ENCODE measurements around the gene HTR4. TPM values are rescaled to one million over a fixed set of nuclear protein-coding genes. Genes with fewer than 3 reads are reported as not detected.
"Not testable (repeated sequence)": the region's sequence is repeated elsewhere in the genome, so short reads cannot be mapped to it uniquely, and the experiment has no call there.

HTR4 gene
- total RNA-seq, 1 donor from 2014 or later, result not detected

DNA sequence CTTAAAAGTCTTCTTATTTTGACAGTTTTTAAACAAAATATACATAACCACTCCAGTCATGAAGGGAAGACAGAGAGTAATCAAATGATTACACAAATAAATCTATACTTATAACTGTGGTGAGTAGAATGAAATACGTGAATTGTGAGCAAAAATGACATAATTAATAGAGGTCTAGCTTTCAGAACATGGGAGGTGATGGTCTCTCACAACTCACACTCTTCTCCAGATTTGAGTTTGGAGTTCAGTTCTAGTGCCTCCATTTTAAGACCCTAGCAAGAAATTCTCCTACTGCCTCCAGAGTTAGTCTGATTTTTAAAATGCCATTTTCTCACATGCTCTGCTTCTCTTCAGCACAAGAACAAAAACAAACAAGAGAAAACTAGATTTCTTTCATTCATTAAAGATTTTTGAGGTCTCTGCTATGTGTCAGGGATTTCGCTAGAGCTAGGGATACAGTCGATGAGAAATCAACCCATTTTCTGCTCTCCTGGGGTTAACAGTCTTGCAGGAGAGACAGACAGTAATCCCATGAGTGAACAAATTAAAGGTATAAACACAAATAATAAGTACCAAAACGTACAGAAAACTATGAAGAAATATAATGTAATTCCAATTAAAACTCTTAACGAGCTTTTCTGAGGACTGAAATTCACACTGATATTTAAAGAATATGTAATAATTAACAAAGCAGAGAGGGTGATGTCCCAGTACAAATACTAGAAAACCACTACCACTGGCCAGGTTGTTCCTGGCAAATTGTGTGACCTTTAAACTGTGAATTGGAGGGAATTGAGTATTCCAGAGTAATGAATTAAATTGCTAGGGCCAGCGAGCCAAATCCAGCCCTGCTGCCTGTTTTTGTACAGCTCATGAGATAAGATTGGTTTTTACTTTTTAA is 27.1 kb upstream of the HTR4 start:
- DNase-seq (ENCODE audit: low spot score, unreplicated experiment), result no peak
- Mint-ChIP-seq H3K9me3 (ENCODE audit: low read depth) (no peaks in the 10 kb centered on the region), H3K4me1 (ENCODE audit: low read depth) (peaks cover 11% of the 10 kb centered on the region), H3K4me3 (ENCODE audit: low read depth) (no peak overlapping the region), H3K27me3 (peaks cover 13% of the 10 kb centered on the region), H3K36me3 (ENCODE audit: insufficient read depth) (no peaks in the 10 kb centered on the region), H3K27ac (no peak overlapping the region)
- TF ChIP-seq, protein P1, sequence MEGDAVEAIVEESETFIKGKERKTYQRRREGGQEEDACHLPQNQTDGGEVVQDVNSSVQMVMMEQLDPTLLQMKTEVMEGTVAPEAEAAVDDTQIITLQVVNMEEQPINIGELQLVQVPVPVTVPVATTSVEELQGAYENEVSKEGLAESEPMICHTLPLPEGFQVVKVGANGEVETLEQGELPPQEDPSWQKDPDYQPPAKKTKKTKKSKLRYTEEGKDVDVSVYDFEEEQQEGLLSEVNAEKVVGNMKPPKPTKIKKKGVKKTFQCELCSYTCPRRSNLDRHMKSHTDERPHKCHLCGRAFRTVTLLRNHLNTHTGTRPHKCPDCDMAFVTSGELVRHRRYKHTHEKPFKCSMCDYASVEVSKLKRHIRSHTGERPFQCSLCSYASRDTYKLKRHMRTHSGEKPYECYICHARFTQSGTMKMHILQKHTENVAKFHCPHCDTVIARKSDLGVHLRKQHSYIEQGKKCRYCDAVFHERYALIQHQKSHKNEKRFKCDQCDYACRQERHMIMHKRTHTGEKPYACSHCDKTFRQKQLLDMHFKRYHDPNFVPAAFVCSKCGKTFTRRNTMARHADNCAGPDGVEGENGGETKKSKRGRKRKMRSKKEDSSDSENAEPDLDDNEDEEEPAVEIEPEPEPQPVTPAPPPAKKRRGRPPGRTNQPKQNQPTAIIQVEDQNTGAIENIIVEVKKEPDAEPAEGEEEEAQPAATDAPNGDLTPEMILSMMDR (IDR thresholded peaks at IDR 0.05; ENCODE audit: unreplicated experiment), result no peak

- not testable (repeated sequence) for H3K27ac Mint-ChIP-seq; DNase-seq (ENCODE audit: low spot score, unreplicated experiment); H3K9me3 Mint-ChIP-seq (ENCODE audit: low read depth); H3K4me1 Mint-ChIP-seq (ENCODE audit: low read depth); H3K4me3 Mint-ChIP-seq (ENCODE audit: low read depth); H3K27me3 Mint-ChIP-seq; H3K36me3 Mint-ChIP-seq (ENCODE audit: insufficient read depth)
Measured at GRCh38 chr5:148673704-148674103, 19.4 kb upstream of the HTR4 start.

DNA sequence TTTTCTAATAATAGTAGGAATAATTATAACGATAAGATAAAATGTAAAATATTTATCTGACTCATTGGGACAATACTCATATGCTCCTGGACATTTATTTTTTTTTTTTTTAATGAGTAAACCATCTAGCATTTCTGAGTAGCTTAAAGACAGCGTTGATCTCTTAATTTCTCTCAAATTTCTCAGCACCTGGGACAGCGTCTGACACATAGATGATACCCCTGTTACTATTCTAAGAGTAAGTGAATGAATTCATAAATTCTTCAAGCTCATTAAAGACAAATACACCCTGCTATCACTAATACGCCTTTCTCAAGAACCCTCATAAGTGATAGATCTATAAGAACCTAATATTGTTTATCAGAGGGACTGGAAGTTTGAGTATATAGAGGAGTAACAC is 12.0 kb upstream of the HTR4 start:
- no peak overlapping the region for H3K4me3 Mint-ChIP-seq (ENCODE audit: low read depth)
- H3K9me3 Mint-ChIP-seq (ENCODE audit: low read depth), result no peaks in the 10 kb centered on the region
- H3K27me3 Mint-ChIP-seq, result peaks cover 15% of the 10 kb centered on the region
- H3K4me1 Mint-ChIP-seq (ENCODE audit: low read depth), result no peaks in the 10 kb centered on the region
- no peaks in the 10 kb centered on the region for H3K36me3 Mint-ChIP-seq (ENCODE audit: insufficient read depth)
- DNase-seq (ENCODE audit: low spot score, unreplicated experiment), result no peak
- H3K27ac Mint-ChIP-seq, result no peak overlapping the region
- TF ChIP-seq, protein P1 (IDR thresholded peaks at IDR 0.05; ENCODE audit: unreplicated experiment), result no peak

- no peak overlapping the region for H3K4me3 Mint-ChIP-seq (ENCODE audit: low read depth)
- peaks cover 17% of the 10 kb centered on the region for H3K27me3 Mint-ChIP-seq
- no peak overlapping the region for H3K27ac Mint-ChIP-seq
- no peaks in the 10 kb centered on the region for H3K9me3 Mint-ChIP-seq (ENCODE audit: low read depth)
- no peak for DNase-seq (ENCODE audit: low spot score, unreplicated experiment)
- no peaks in the 10 kb centered on the region for H3K36me3 Mint-ChIP-seq (ENCODE audit: insufficient read depth)
- peaks cover 3% of the 10 kb centered on the region for H3K4me1 Mint-ChIP-seq (ENCODE audit: low read depth)
- TF ChIP-seq, protein P1 (IDR thresholded peaks at IDR 0.05; ENCODE audit: unreplicated experiment), result no peak
Measured at GRCh38 chr5:148665431-148665830, 11.1 kb upstream of the HTR4 start.

GRCh38 chr5:148663509-148663908 is 9.2 kb upstream of the HTR4 start:
- DNase-seq (ENCODE audit: low spot score, unreplicated experiment), result no peak
- H3K4me1 Mint-ChIP-seq (ENCODE audit: low read depth), result peaks cover 18% of the 10 kb centered on the region
- no peaks in the 10 kb centered on the region for H3K36me3 Mint-ChIP-seq (ENCODE audit: insufficient read depth)
- TF ChIP-seq, protein P1 (IDR thresholded peaks at IDR 0.05; ENCODE audit: unreplicated experiment), result no peak
- no peak overlapping the region for H3K27ac Mint-ChIP-seq
- H3K4me3 Mint-ChIP-seq (ENCODE audit: low read depth), result no peak overlapping the region
- peaks cover 19% of the 10 kb centered on the region for H3K27me3 Mint-ChIP-seq
- no peaks in the 10 kb centered on the region for H3K9me3 Mint-ChIP-seq (ENCODE audit: low read depth)

DNA sequence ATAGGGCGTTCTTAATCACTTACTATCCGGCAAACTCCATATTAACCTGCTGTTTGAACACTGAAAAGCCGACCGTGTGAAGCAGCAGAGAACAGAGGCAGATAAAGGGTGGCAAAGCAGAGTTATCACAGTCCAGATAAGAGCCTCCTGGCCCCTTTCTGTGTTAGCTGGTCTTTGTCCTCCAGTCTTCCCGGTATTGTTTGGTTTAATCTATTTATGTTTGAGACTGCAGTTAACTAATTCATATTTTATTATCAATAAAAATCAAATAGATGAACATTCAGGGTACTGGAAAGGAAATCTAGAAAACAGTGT is 6.0 kb upstream of the HTR4 start:
- H3K27me3 Mint-ChIP-seq, result peaks cover 36% of the 10 kb centered on the region
- TF ChIP-seq, protein P1 (IDR thresholded peaks at IDR 0.05; ENCODE audit: unreplicated experiment), result no peak
- H3K4me1 Mint-ChIP-seq (ENCODE audit: low read depth), result peaks cover 18% of the 10 kb centered on the region
- no peak overlapping the region for H3K27ac Mint-ChIP-seq
- no peak overlapping the region for H3K4me3 Mint-ChIP-seq (ENCODE audit: low read depth)
- H3K36me3 Mint-ChIP-seq (ENCODE audit: insufficient read depth), result no peaks in the 10 kb centered on the region
- DNase-seq (ENCODE audit: low spot score, unreplicated experiment), result no peak
- H3K9me3 Mint-ChIP-seq (ENCODE audit: low read depth), result no peaks in the 10 kb centered on the region
